ENCODE data around the gene UBR2.
"Not testable (repeated sequence)": the region's sequence is repeated elsewhere in the genome, so short reads cannot be mapped to it uniquely, and the experiment has no call there.

Gene UBR2

GRCh38 chr6:42555477-42556457 is 8.1 kb upstream of the UBR2 start:
- no peak for DNase-seq

- DNase-seq = no peak
Measured at GRCh38 chr6:42556462-42556861, 7.4 kb upstream of the UBR2 start.

GRCh38 chr6:42559276-42559675 is 4.6 kb upstream of the UBR2 start:
- not testable (repeated sequence) for DNase-seq

- DNase-seq = no peak
Measured at GRCh38 chr6:42561986-42562385, 1.8 kb upstream of the UBR2 start.

- no peak for DNase-seq
Measured at GRCh38 chr6:42562788-42563405, 932 bp upstream of the UBR2 start.

- no peak for DNase-seq
Measured at GRCh38 chr6:42564506-42564825, 637 bp downstream of the UBR2 start.

- DNase-seq = no peak
Measured at GRCh38 chr6:42565823-42566613, 2.2 kb downstream of the UBR2 start.

- no peak for DNase-seq
Measured at GRCh38 chr6:42566614-42567208, 2.9 kb downstream of the UBR2 start.

GRCh38 chr6:42567237-42567636 is 3.4 kb downstream of the UBR2 start:
- not testable (repeated sequence) for DNase-seq

GRCh38 chr6:42569102-42570028 is 5.5 kb downstream of the UBR2 start:
- no peak for DNase-seq

- DNase-seq = no peak
Measured at GRCh38 chr6:42571611-42572342, 7.9 kb downstream of the UBR2 start.

- DNase-seq = no peak
Measured at GRCh38 chr6:42572523-42572922, 8.7 kb downstream of the UBR2 start.

GRCh38 chr6:42576538-42576937 is 12.7 kb downstream of the UBR2 start:
- DNase-seq = not testable (repeated sequence)

GRCh38 chr6:42598300-42598699 is 34.5 kb downstream of the UBR2 start:
- no peak for DNase-seq

GRCh38 chr6:42599558-42599957 is 35.7 kb downstream of the UBR2 start:
- DNase-seq = no peak

GRCh38 chr6:42604150-42604549 is 40.3 kb downstream of the UBR2 start:
- DNase-seq = no peak

- DNase-seq = not testable (repeated sequence)
Measured at GRCh38 chr6:42604699-42605098, 40.9 kb downstream of the UBR2 start.

- no peak for DNase-seq
Measured at GRCh38 chr6:42610416-42610815, 46.6 kb downstream of the UBR2 start.

- DNase-seq = no peak
Measured at GRCh38 chr6:42615518-42615917, 51.7 kb downstream of the UBR2 start.

GRCh38 chr6:42616716-42617115 is 52.9 kb downstream of the UBR2 start:
- no peak for DNase-seq

- no peak for DNase-seq
Measured at GRCh38 chr6:42618105-42618504, 54.3 kb downstream of the UBR2 start.

Measured in femur (tissue), 1 donor.